RCC 7860 (cell line): Measurements from ENCODE around the gene YDJC.
"Not testable (repeated sequence)": the region's sequence is repeated elsewhere in the genome, so short reads cannot be mapped to it uniquely, and the experiment has no call there.

Experiments used
- DNase-seq: peaks from one replicate; pipeline ENCODE4 v3.0.0-alpha.2; 2015; ENCODE audit warnings: low spot score
- FAIRE-seq: peaks from 2 replicates; lab custom pipeline; 2012; peaks lifted over from hg19 to GRCh38; lab: Jason Lieb, UNC

Gene YDJC

DNA sequence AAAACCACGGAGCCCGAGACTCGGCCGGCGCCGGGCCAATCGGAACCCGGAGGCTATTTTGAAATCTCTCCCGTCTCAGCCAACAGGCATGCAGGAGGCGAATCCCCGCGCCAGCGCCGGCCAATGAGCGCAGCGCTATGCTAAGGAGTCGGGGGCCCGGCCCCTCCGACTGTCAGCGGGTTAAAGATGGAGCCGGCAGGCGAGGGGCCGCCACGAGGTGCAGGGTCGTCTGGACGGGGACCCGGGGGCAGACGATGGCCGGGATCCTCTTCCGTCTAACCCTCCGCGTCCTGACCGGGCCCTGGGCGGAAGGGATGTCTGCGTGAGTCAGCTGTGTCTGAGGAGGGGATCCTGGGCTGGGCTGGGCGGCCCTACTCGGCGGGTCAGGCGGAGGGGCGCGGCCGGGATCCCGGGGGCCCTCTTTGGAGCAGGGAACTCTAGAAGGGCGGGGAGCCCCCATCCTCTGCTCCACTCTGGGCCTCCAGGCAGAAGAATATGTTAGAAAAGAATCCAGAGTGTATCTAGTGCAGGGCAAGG is 22.3 kb upstream of the YDJC start:
- FAIRE-seq = peak; percentile 68
- peak; percentile 63 for DNase-seq

- no peak for FAIRE-seq
- no peak for DNase-seq
These were observed 21.7 kb upstream of the YDJC start for GRCh38 chr22:21651521-21652009.

GRCh38 chr22:21650823-21651520 is 21.1 kb upstream of the YDJC start:
- no peak for FAIRE-seq

DNA sequence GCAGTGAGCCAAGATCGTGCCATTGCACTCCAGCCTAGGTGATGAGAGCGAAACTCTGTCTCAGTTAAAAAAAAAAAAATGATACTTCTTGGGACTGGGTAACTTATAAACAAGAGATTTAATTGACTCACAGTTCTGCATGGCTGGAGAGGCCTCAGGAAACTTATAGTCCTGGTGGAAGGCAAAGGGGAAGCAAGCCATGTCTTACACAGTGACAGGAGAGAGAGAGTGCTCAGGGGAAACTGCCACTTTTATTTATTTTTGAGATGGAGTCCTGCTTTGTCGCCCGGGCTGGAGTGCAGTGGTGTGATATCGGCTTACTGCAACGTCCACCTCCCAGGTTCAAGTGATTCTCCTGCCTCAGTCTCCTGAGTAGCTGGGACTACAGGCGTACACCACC is 20.5 kb upstream of the YDJC start:
- FAIRE-seq = no peak
- DNase-seq = no peak

More at GRCh38 chr22:21650823-21651520, 21.1 kb upstream of the YDJC start:
- no peak for DNase-seq

GRCh38 chr22:21646608-21647590 is 17.1 kb upstream of the YDJC start:
- FAIRE-seq = no peak
- peak; percentile 59 for DNase-seq

GRCh38 chr22:21645513-21645912 is 15.7 kb upstream of the YDJC start:
- not testable (repeated sequence) for DNase-seq, FAIRE-seq

- FAIRE-seq (no peak), DNase-seq (no peak)
These were observed 13.9 kb upstream of the YDJC start for GRCh38 chr22:21643533-21644357.

DNA sequence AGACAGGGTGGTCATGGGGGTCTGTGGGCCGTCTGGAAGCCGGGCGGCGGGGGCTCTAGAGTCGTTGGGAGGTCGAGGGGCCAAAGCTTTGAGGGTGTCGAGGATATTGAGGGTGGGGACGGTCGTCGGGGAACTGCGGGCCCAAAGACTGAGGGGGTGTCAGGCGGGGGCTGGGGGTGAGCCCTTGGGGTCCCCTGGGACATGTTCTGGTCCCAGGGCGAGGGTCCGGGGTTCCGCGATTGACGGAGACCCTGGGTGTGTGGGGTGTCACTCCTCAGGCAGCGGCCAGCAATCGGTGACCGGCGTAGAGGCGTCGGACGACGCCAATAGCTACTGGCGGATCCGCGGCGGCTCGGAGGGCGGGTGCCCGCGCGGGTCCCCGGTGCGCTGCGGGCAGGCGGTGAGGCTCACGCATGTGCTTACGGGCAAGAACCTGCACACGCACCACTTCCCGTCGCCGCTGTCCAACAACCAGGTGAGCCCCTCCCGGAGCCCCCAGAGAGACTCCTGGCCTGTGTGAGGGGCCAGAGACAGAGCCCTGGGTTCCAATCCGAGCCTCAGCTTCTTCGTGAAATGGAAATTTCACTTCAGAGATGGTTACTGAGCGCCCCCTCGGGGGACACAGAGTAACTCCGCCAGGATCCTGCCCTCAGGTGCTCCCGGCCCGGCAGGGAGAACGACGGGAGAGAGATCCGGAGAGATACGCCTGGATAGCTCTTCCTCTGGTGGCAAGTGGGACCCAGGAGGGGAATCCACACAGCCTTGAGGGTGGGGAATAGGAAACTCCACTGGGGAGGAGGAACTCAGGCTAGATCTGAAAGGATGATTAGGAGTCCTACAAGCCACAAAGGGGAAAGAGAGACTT is 13.0 kb upstream of the YDJC start:
- peak; percentile 5 for FAIRE-seq
- peak; percentile 55 for DNase-seq

DNA sequence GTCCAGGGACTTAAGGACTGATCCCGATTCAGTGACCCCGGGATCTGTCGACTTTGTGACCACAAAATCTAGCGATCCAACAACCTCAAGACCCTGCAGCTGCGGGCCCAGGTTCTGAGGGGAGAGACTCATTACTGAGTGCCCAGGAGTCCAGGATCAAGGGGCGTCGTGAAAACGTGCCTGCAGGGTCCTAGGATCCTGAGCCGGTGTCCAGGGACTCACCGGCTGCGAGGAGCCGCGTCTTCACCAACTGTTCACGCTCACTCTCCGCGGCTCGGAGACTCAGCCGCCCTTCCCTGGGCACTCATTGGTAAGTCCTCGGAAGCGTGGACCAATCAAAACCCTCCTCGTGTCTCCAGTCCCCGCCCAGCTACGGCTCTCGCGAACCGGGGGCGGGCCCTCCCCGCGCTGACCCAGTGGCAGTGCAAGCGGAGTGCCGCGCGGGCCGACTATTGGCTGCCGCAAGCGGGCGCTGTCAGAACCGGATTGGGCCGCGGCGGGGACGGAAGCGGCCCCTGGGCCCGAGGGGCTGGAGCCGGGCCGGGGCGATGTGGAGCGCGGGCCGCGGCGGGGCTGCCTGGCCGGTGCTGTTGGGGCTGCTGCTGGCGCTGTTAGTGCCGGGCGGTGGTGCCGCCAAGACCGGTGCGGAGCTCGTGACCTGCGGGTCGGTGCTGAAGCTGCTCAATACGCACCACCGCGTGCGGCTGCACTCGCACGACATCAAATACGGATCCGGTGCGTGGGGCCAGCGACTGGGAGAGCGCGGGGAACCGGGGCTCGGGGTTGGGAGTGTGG is 12.2 kb upstream of the YDJC start, which contains the start of gene SDF2L1:
TSS of gene SDF2L1 (plus strand) at position 514 of the 795 bp plus-strand sequence. CDS start at position 549, 35 bp downstream.
- peak; percentile 92 for DNase-seq
- peak; percentile 82 for FAIRE-seq

- peak; percentile 43 for DNase-seq
- FAIRE-seq = no peak
These were observed 11.6 kb upstream of the YDJC start for GRCh38 chr22:21641417-21641788.

DNA sequence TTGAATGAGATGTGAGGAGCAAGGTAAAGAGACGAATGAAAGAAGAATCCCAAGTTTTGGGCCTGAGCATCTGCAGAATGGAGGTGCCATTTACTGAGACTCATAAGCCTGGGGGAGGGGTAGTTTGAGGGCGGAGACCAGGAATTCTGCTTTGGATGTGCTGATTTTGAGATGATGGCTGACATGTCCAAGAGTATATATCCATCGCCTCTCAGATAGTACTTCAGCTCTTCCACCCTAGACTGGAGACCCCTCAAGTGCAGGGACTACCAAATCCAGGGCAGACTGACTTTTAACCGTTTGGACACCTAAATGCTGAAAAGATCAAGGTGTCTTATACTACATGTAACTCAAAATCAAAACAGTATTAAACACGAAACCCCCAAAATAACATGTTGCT is 11.0 kb upstream of the YDJC start:
- no peak for DNase-seq
- no peak for FAIRE-seq

DNA sequence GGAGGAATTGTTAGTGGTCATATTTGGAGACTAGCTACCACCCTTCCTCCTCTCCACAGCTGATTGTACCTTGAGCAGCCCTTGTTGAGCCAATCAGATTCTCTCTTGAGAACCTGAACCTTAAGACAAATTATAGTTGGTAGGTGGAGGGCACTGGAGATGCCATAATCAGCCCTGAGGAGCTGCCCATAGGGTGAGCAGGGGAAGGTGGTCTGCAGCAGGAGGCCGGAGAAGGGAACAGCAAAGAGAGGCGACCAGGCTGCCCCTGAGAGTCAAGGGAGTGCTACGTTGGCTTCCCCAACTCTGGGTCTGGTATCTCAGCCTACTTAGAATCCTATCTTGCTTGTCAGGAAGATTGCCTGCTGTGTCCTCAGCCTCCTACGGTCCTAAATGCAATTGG is 9.5 kb upstream of the YDJC start:
- no peak for DNase-seq
- FAIRE-seq = no peak

GRCh38 chr22:21637450-21637849 is 7.6 kb upstream of the YDJC start:
- not testable (repeated sequence) for FAIRE-seq, DNase-seq

GRCh38 chr22:21636629-21637218 is 6.9 kb upstream of the YDJC start:
- DNase-seq (no peak), FAIRE-seq (no peak)

DNA sequence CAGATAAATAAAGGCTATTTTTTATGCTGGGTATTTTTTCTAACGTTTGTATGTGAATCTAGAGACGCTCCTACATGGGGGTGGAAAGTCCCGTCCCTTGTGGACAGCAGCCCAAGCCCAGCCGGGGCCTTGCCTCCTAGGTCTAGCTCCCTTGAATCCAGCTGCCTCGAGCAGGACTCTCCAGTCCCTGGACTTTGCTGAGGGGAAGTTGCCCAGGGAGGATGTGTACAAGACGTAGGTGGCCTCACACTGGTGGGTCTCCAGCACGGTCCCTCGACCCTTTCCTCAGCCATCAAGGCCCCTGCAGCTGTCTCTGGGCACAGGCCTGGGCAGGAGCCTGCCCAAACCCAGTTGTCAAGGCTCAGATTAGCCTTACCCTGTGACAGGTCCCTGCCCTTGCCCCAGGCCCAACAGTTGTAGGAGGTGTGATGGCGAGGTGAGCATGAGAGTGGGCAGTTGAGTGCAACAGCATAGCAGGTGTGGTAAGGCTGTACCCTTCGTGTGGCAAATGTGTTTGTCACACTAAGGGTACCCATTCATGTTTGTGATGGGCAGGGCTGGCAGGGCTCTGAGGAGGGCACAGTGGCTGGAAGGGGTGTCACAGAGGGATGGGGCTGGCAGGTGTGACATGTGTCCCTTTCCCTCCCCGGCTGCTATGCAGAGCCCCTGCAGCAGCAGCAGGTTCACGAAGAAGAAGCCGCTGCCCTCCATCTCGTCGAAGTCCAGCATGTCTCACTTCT is 6.1 kb upstream of the YDJC start:
- FAIRE-seq (no peak), DNase-seq (no peak)

DNA sequence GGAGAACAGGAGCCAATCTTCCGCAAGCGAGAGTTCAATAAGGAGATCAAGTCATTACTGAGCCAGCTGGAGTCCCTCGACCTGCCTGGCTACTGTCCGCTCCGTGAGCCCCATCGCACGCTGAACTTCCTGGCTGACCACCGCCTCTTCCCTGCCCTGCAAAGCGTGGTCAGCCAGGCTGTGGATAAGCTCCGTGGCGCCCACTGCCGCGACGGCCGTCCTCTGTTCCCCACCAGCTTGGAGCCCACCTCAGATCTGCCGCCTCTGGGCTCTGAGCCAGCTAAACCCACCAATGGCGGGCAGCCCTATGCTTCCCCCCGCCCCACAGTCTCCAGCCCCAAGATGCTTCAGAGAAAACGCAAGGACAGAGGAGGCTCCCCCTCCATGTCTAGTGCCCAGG is 5.0 kb upstream of the YDJC start:
- no peak for DNase-seq
- FAIRE-seq = no peak

- FAIRE-seq = no peak
- DNase-seq = no peak
These were observed 4.3 kb upstream of the YDJC start for GRCh38 chr22:21634081-21634480.

GRCh38 chr22:21633481-21633880 is 3.7 kb upstream of the YDJC start:
- DNase-seq = no peak
- no peak for FAIRE-seq
